Renal pelvis (tissue), 4 donors: Measurements from ENCODE around the gene MICOS13. TPM values are rescaled to one million over a fixed set of nuclear protein-coding genes. Genes with fewer than 3 reads are reported as not detected.

Experiments used
- DNase-seq: peaks from one replicate; pipeline ENCODE4 v3.0.0-alpha.2; 2013
- polyA plus RNA-seq, 3 donors: library from polyadenylated mRNA; unstranded; fragments of 120-200 nt; gene quantifications; one replicate each; pipeline ENCODE4 v1.2.1, GENCODE V29; 2013; ENCODE audit not compliant: insufficient read length in 3 of 3

Gene MICOS13
- polyA plus RNA-seq, 3 donors = 46.3 to 58.5 (median 52.8) TPM

GRCh38 chr19:5635427-5635826, 44.9 kb downstream of the MICOS13 start:
- DNase-seq = no peak

DNA sequence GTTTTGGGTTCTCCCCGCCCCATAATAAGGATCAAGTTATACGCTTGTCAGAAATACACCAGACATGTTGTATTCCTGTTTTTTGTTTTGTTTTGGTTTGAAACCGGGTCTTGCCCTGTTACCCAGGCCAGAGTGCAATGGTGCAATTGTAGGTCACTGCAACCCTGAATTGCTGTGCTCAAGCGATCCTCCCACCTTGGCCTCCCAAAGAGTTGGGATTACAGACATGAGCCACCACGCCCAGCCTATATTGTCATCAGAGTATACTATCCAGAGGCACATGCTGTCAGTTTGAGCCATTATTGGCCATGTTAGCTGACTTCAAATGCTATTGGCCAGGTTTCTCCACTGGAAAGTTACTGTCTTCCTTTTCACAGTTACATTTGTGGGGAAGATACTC, 47.7 kb downstream of the MICOS13 start:
- no peak for DNase-seq

GRCh38 chr19:5632241-5632612, 48.1 kb downstream of the MICOS13 start:
- DNase-seq = no peak

- DNase-seq = no peak
These were observed 48.6 kb downstream of the MICOS13 start for GRCh38 chr19:5631567-5632240.

GRCh38 chr19:5628919-5629481, 51.3 kb downstream of the MICOS13 start:
- no peak for DNase-seq

GRCh38 chr19:5628461-5628860, 51.9 kb downstream of the MICOS13 start:
- no peak for DNase-seq

Other genes with a start within 250 kb of the MICOS13 start
- gene ZNRF4, start 225.1 kb downstream of the MICOS13 start, polyA plus RNA-seq = not detected
- under 1 TPM; 0.28 to 0.38 (median 0.34) TPM for gene TINCR, start 112.6 kb downstream of the MICOS13 start, polyA plus RNA-seq
- gene SAFB2, start 57.7 kb downstream of the MICOS13 start, polyA plus RNA-seq = 100 to 1,000 TPM in 2 of 3 donors, 10 to 100 TPM in 1; 74.0 to 118 (median 105) TPM
- 100 to 1,000 TPM; 152 to 186 (median 176) TPM for gene SAFB, start 57.4 kb downstream of the MICOS13 start, polyA plus RNA-seq
- gene HSD11B1L, start 511 bp upstream of the MICOS13 start, polyA plus RNA-seq = 10 to 100 TPM; 11.2 to 15.2 (median 11.8) TPM
- 100 to 1,000 TPM; 635 to 979 (median 767) TPM for gene RPL36, start 9.8 kb upstream of the MICOS13 start, polyA plus RNA-seq
- 10 to 100 TPM; 65.4 to 79.2 (median 67.8) TPM for gene LONP1, start 39.6 kb upstream of the MICOS13 start, polyA plus RNA-seq
- gene CATSPERD, start 40.1 kb upstream of the MICOS13 start, polyA plus RNA-seq = not detected
- gene PRR22, start 104.2 kb upstream of the MICOS13 start, polyA plus RNA-seq = 1 to 10 TPM; 3.0 to 6.5 (median 4.0) TPM
- 10 to 100 TPM; 24.9 to 45.1 (median 32.4) TPM for gene DUS3L, start 110.6 kb upstream of the MICOS13 start, polyA plus RNA-seq
- gene NRTN, start 124.6 kb upstream of the MICOS13 start, polyA plus RNA-seq = 1 to 10 TPM; 3.7 to 5.2 (median 4.3) TPM
- 10 to 100 TPM; 12.7 to 18.2 (median 15.1) TPM for gene FUT6, start 159.2 kb upstream of the MICOS13 start, polyA plus RNA-seq
- gene FUT3, start 170.9 kb upstream of the MICOS13 start, polyA plus RNA-seq = under 1 TPM; 0.54 to 0.90 (median 0.64) TPM
- gene FUT5, start 190.0 kb upstream of the MICOS13 start, polyA plus RNA-seq = under 1 TPM in 2 of 3 donors, not detected in 1; 0.06 to 0.18 TPM
- gene NDUFA11, start 223.3 kb upstream of the MICOS13 start, polyA plus RNA-seq = 100 to 1,000 TPM; 174 to 222 (median 202) TPM
- 10 to 100 TPM in 2 of 3 donors, 1 to 10 TPM in 1; 4.9 to 12.2 (median 10.8) TPM for gene VMAC, start 224.4 kb upstream of the MICOS13 start, polyA plus RNA-seq
- 10 to 100 TPM; 38.8 to 51.9 (median 45.3) TPM for gene CAPS, start 233.7 kb upstream of the MICOS13 start, polyA plus RNA-seq